Osteoblast (primary cell): ENCODE data around the gene ANKRD22. TPM values are rescaled to one million over a fixed set of nuclear protein-coding genes. Genes with fewer than 3 reads are reported as not detected.

Experiments
- DNase-seq: peaks from one replicate; pipeline ENCODE4 v3.0.0; 2011; ENCODE audit warnings: low spot score, mixed read lengths; ENCODE audit not compliant: insufficient read length; ENCODE audit errors: missing footprints
- H2AFZ ChIP-seq: 2 replicates; pipeline ENCODE4 v1.6.0; 2011; ENCODE audit warnings: mild to moderate bottlenecking, low read length
- H3K27ac ChIP-seq: 2 replicates; pipeline ENCODE4 v1.5.1; 2011; ENCODE audit warnings: mild to moderate bottlenecking, low read depth, low read length, moderate library complexity
- H3K27me3 ChIP-seq: 2 replicates; pipeline ENCODE4 v1.6.0; 2012; ENCODE audit warnings: mild to moderate bottlenecking, control low read depth, inconsistent platforms, low read length, moderate library complexity; ENCODE audit not compliant: insufficient read depth
- H3K36me3 ChIP-seq: 2 replicates; pipeline ENCODE4 v1.5.1; 2011; ENCODE audit warnings: mild to moderate bottlenecking, low read length, control low read depth, moderate library complexity; ENCODE audit not compliant: insufficient read depth
- H3K4me1 ChIP-seq: 2 replicates; pipeline ENCODE4 v1.5.1; 2011; ENCODE audit warnings: mild to moderate bottlenecking, low read length, control low read depth, moderate library complexity; ENCODE audit not compliant: insufficient read depth
- H3K4me2 ChIP-seq: 2 replicates; pipeline ENCODE4 v1.6.0; 2011; ENCODE audit warnings: mild to moderate bottlenecking, low read length; ENCODE audit not compliant: insufficient read depth
- H3K4me3 ChIP-seq: fragments of 200-600 bp; sonication (generic); 3 replicates; pipeline ENCODE4 v1.5.1; 2012; ENCODE audit warnings: mild to moderate bottlenecking, low read length, inconsistent platforms; ENCODE audit not compliant: insufficient read depth
- H3K79me2 ChIP-seq: 2 replicates; pipeline ENCODE4 v1.6.0; 2012; ENCODE audit warnings: mild to moderate bottlenecking, low read length, control low read depth, inconsistent platforms; ENCODE audit not compliant: insufficient read depth
- H3K9me3 ChIP-seq: 2 replicates; pipeline ENCODE4 v1.5.1; 2011; ENCODE audit warnings: low read depth, low read length, control low read depth
- H4K20me1 ChIP-seq: 2 replicates; pipeline ENCODE4 v1.6.0; 2012; ENCODE audit warnings: mild to moderate bottlenecking, low read length, control low read depth; ENCODE audit not compliant: insufficient read depth
- CTCF ChIP-seq: IDR thresholded peaks from 2 replicates; pipeline ENCODE4 v1.5.1; 2011; ENCODE audit warnings: mild to moderate bottlenecking, low read depth, low read length, moderate library complexity; ENCODE audit errors: extremely low read depth
- total RNA-seq: library from RNA; depleted of rRNA; stranded (reverse); fragments of >200 nt; gene quantifications from 2 replicates; pipeline ENCODE4 v1.2.3, GENCODE V29; 2012

ANKRD22 gene
- total RNA-seq, 1 donor = under 0.01 TPM

GRCh38 chr10:88896372-88896993, 44.8 kb upstream of the ANKRD22 start:
- Histone ChIP-seq H3K27me3 (no peaks in the 10 kb centered on the region), H3K4me3 (no peak overlapping the region), H3K9me3 (no peaks in the 10 kb centered on the region), H2AFZ (no peak overlapping the region), H3K27ac (peak overlapping the region; percentile 43), H4K20me1 (no peaks in the 10 kb centered on the region), H3K79me2 (peaks cover 40% of the 10 kb centered on the region), H3K4me2 (no peak overlapping the region), H3K36me3 (no peaks in the 10 kb centered on the region), H3K4me1 (peaks cover 58% of the 10 kb centered on the region)
- no peak for DNase-seq
- no peak for TF ChIP-seq CTCF

- Histone ChIP-seq H2AFZ (no peak overlapping the region), H3K4me2 (no peak overlapping the region), H3K27me3 (no peaks in the 10 kb centered on the region), H3K9me3 (no peaks in the 10 kb centered on the region), H3K4me3 (no peak overlapping the region), H3K4me1 (peaks cover 59% of the 10 kb centered on the region), H4K20me1 (no peaks in the 10 kb centered on the region), H3K36me3 (no peaks in the 10 kb centered on the region), H3K79me2 (peaks cover 39% of the 10 kb centered on the region), H3K27ac (no peak overlapping the region)
- TF ChIP-seq CTCF = no peak
- DNase-seq = no peak
Measured at GRCh38 chr10:88895250-88895649, 43.6 kb upstream of the ANKRD22 start.

- Histone ChIP-seq H3K4me2 (peak overlapping the region; percentile 41), H3K36me3 (no peaks in the 10 kb centered on the region), H3K4me3 (peak overlapping the region; percentile 8), H2AFZ (peak overlapping the region; percentile 8), H3K27me3 (no peaks in the 10 kb centered on the region), H3K27ac (no peak overlapping the region), H3K9me3 (no peaks in the 10 kb centered on the region), H3K79me2 (peaks cover 44% of the 10 kb centered on the region), H3K4me1 (peaks cover 70% of the 10 kb centered on the region), H4K20me1 (no peaks in the 10 kb centered on the region)
- no peak for DNase-seq
- no peak for TF ChIP-seq CTCF
Measured at GRCh38 chr10:88893611-88894010, 42.0 kb upstream of the ANKRD22 start.

GRCh38 chr10:88892222-88892967, 40.8 kb upstream of the ANKRD22 start:
- H3K4me1 ChIP-seq = peaks cover 74% of the 10 kb centered on the region
- no peak overlapping the region for H3K4me3 ChIP-seq
- H3K4me2 ChIP-seq = peak overlapping the region; percentile 37
- peak; percentile 60 for DNase-seq
- H2AFZ ChIP-seq = no peak overlapping the region
- no peaks in the 10 kb centered on the region for H3K27me3 ChIP-seq
- peak overlapping the region; percentile 47 for H3K27ac ChIP-seq
- TF ChIP-seq CTCF = no peak
- H3K36me3 ChIP-seq = no peaks in the 10 kb centered on the region
- H4K20me1 ChIP-seq = no peaks in the 10 kb centered on the region
- H3K9me3 ChIP-seq = no peaks in the 10 kb centered on the region
- H3K79me2 ChIP-seq = peaks cover 52% of the 10 kb centered on the region
